Heart left ventricle (tissue), 13 donors: ENCODE data around the gene FKBP1A.

Experiments used
- POLR2A ChIP-seq, 2 donors: fragments of 450-650 bp; IDR thresholded peaks; one replicate each; pipeline ENCODE4 v1.6.1; 2017; ENCODE audit warnings: antibody characterized with exemption in 2 of 2, mild to moderate bottlenecking in 2 of 2, moderate library complexity in 2 of 2
- TF ChIP-seq, protein P1 (sequence below), 12 donors: fragments of 200-600 bp; sonication (generic) in 4 of 12; IDR thresholded peaks; one replicate each; pipeline versions ENCODE4 v1.5.0 to v1.8.0; 2018 to 2022; ENCODE audit warnings: antibody characterized with exemption in 12 of 12, mild to moderate bottlenecking in 5 of 12
- donor health status: ischemic (EF 13 %, LVEDD 7.1; RV severe dilation, severe dysfunction).
- donor health status: DM: no; HTN: yes; CAD: no.
- donor health status: DM: no; HTN: no; CAD: no.
- donor health status: ischemic (EF 25% LVEDD 6.9; RV normal size, moderate dysfunction).
- donor health status: ischemic (EF 25% LVEDD 5.7; RV mildly dilated, moderate dysfunction).
- donor health status: ischemic (EF 35%, LVEDD 5.7; RV mildly dilated, moderate dysfunction).
- donor health status: nonischemic (EF 11% LVEDD 7.7; RV severe dilation, severe dysfunction).
- donor health status: DM: yes; HTN: yes; CAD: no.
- donor health status: PGD.
- donor health status: ischemic (EF 29% LVEDD 5.4; RV normal size, mild dysfunction).
- donor health status: nonischemic (EF 23%, LVEDD 6.1; RV moderate dilation, normal function).

DNA sequence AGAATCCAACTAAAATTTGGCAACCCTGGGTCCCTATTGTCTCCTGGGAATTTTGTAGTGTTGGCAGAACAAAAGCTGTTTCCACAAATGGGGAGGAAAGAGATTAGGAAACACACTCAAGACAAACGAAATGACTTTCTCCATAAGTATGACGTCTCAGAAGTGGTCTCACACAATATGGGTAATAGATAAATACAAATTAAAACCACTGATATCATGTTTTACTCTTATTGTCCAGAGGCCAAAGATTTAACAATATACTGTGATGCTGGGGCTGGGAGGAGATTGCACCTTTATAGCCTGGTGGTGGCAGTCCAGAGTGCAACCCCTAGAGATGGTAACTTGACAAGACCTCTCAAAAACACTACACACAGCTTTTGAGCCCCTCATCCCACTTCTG, 18.6 kb downstream of the FKBP1A start:
- TF ChIP-seq, protein P1, sequence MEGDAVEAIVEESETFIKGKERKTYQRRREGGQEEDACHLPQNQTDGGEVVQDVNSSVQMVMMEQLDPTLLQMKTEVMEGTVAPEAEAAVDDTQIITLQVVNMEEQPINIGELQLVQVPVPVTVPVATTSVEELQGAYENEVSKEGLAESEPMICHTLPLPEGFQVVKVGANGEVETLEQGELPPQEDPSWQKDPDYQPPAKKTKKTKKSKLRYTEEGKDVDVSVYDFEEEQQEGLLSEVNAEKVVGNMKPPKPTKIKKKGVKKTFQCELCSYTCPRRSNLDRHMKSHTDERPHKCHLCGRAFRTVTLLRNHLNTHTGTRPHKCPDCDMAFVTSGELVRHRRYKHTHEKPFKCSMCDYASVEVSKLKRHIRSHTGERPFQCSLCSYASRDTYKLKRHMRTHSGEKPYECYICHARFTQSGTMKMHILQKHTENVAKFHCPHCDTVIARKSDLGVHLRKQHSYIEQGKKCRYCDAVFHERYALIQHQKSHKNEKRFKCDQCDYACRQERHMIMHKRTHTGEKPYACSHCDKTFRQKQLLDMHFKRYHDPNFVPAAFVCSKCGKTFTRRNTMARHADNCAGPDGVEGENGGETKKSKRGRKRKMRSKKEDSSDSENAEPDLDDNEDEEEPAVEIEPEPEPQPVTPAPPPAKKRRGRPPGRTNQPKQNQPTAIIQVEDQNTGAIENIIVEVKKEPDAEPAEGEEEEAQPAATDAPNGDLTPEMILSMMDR (IDR thresholded peaks at IDR 0.05), result peak in 6 of 12 donors; percentile 6 to 30 (median 16)
- TF ChIP-seq POLR2A (IDR thresholded peaks at IDR 0.05), result no peak
